ENCODE measurements around the gene CERK. TPM values are rescaled to one million over a fixed set of nuclear protein-coding genes. Genes with fewer than 3 reads are reported as not detected.
A peak's percentile ranks its signal among the peaks of the same experiment; 100 is the strongest.

CERK gene
- total and polyA plus RNA-seq, 2 of the 13 experiments (the other 11 are each of a cell fraction or from before 2014, with no cell fraction given) = 40.3 to 41.9 TPM

DNA sequence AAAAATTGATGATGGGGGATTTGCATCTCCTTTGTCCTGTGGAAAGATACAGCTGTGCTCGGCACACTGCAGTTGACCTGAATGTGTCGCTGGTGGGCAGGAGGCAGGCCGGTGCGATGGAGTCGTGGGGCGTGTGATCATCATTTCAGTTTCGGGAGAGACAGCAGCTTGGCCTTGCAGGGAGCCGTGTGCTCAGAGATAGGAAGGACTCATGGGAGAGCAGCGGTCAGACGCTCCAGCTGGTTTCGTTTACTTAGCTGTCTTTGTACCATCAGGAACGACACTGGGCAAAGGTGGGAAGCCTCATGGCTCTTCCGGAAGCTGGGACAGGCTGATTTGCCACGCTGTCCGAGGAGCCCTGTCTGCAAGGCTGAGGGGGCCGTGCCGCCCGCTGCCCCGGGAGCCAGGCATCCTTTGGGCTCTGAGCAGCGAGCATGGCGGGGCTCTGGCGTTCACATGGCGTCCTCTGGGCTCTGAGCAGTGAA, 85.2 kb downstream of the CERK start (continued):
- TF ChIP-seq, protein P1, sequence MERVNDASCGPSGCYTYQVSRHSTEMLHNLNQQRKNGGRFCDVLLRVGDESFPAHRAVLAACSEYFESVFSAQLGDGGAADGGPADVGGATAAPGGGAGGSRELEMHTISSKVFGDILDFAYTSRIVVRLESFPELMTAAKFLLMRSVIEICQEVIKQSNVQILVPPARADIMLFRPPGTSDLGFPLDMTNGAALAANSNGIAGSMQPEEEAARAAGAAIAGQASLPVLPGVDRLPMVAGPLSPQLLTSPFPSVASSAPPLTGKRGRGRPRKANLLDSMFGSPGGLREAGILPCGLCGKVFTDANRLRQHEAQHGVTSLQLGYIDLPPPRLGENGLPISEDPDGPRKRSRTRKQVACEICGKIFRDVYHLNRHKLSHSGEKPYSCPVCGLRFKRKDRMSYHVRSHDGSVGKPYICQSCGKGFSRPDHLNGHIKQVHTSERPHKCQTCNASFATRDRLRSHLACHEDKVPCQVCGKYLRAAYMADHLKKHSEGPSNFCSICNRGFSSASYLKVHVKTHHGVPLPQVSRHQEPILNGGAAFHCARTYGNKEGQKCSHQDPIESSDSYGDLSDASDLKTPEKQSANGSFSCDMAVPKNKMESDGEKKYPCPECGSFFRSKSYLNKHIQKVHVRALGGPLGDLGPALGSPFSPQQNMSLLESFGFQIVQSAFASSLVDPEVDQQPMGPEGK (CRISPR knock-in tag; IDR thresholded peaks at IDR 0.05) = peak; percentile 7; the same call in 1 of the 2 replicates
- no peak for TF ChIP-seq CHCHD3 (CRISPR knock-in tag; IDR thresholded peaks at IDR 0.05)
- TF ChIP-seq ZNF10 (CRISPR knock-in tag; IDR thresholded peaks at IDR 0.05; ENCODE audit: borderline replicate concordance, low read depth) = no peak
- TF ChIP-seq ZNF564 (CRISPR knock-in tag; IDR thresholded peaks at IDR 0.05) = no peak
- no peak for TF ChIP-seq ZNF570 (CRISPR knock-in tag; IDR thresholded peaks at IDR 0.05; ENCODE audit: borderline replicate concordance)
- TF ChIP-seq, protein P2, sequence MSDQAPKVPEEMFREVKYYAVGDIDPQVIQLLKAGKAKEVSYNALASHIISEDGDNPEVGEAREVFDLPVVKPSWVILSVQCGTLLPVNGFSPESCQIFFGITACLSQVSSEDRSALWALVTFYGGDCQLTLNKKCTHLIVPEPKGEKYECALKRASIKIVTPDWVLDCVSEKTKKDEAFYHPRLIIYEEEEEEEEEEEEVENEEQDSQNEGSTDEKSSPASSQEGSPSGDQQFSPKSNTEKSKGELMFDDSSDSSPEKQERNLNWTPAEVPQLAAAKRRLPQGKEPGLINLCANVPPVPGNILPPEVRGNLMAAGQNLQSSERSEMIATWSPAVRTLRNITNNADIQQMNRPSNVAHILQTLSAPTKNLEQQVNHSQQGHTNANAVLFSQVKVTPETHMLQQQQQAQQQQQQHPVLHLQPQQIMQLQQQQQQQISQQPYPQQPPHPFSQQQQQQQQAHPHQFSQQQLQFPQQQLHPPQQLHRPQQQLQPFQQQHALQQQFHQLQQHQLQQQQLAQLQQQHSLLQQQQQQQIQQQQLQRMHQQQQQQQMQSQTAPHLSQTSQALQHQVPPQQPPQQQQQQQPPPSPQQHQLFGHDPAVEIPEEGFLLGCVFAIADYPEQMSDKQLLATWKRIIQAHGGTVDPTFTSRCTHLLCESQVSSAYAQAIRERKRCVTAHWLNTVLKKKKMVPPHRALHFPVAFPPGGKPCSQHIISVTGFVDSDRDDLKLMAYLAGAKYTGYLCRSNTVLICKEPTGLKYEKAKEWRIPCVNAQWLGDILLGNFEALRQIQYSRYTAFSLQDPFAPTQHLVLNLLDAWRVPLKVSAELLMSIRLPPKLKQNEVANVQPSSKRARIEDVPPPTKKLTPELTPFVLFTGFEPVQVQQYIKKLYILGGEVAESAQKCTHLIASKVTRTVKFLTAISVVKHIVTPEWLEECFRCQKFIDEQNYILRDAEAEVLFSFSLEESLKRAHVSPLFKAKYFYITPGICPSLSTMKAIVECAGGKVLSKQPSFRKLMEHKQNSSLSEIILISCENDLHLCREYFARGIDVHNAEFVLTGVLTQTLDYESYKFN (CRISPR knock-in tag; conservative IDR thresholded peaks at IDR 0.05) = no peak; the same call in 1 of the 2 replicates
- no peak for TF ChIP-seq ZNF766 (CRISPR knock-in tag; IDR thresholded peaks at IDR 0.05; ENCODE audit: borderline replicate concordance)
- TF ChIP-seq, protein P3, sequence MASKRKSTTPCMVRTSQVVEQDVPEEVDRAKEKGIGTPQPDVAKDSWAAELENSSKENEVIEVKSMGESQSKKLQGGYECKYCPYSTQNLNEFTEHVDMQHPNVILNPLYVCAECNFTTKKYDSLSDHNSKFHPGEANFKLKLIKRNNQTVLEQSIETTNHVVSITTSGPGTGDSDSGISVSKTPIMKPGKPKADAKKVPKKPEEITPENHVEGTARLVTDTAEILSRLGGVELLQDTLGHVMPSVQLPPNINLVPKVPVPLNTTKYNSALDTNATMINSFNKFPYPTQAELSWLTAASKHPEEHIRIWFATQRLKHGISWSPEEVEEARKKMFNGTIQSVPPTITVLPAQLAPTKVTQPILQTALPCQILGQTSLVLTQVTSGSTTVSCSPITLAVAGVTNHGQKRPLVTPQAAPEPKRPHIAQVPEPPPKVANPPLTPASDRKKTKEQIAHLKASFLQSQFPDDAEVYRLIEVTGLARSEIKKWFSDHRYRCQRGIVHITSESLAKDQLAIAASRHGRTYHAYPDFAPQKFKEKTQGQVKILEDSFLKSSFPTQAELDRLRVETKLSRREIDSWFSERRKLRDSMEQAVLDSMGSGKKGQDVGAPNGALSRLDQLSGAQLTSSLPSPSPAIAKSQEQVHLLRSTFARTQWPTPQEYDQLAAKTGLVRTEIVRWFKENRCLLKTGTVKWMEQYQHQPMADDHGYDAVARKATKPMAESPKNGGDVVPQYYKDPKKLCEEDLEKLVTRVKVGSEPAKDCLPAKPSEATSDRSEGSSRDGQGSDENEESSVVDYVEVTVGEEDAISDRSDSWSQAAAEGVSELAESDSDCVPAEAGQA (IDR thresholded peaks at IDR 0.05; ENCODE audit: low read depth) = no peak
- TF ChIP-seq, protein P3 (CRISPR knock-in tag; IDR thresholded peaks at IDR 0.05; ENCODE audit: borderline replicate concordance) = no peak
- TF ChIP-seq SRSF4 (IDR thresholded peaks at IDR 0.05; ENCODE audit: low read depth, low read length, poor library complexity, severe bottlenecking) = no peak
- TF ChIP-seq HNRNPL (IDR thresholded peaks at IDR 0.05; ENCODE audit: low read depth, low read length) = peak; percentile 53; the same call in 1 of the 2 replicates
- TF ChIP-seq RFX5 (IDR thresholded peaks at IDR 0.05; ENCODE audit: low read depth, low read length) = no peak
- no peak for TF ChIP-seq HIVEP1 (CRISPR knock-in tag; IDR thresholded peaks at IDR 0.05)
- no peak for TF ChIP-seq HHEX (CRISPR knock-in tag; IDR thresholded peaks at IDR 0.05)
- no peak for TF ChIP-seq EED (CRISPR knock-in tag; IDR thresholded peaks at IDR 0.05)
- no peak for TF ChIP-seq MTF1 (CRISPR knock-in tag; IDR thresholded peaks at IDR 0.05)
- TF ChIP-seq JUNB (CRISPR knock-in tag; IDR thresholded peaks at IDR 0.05; ENCODE audit: borderline replicate concordance) = no peak

Data from HepG2 (cell line).